ENCODE data around the gene GDI1. TPM values are rescaled to one million over a fixed set of nuclear protein-coding genes. Genes with fewer than 3 reads are reported as not detected.

Gene GDI1
- polyA plus RNA-seq, 2 of the 4 experiments (the other 2 are of a cell fraction): 124 to 128 TPM

DNA sequence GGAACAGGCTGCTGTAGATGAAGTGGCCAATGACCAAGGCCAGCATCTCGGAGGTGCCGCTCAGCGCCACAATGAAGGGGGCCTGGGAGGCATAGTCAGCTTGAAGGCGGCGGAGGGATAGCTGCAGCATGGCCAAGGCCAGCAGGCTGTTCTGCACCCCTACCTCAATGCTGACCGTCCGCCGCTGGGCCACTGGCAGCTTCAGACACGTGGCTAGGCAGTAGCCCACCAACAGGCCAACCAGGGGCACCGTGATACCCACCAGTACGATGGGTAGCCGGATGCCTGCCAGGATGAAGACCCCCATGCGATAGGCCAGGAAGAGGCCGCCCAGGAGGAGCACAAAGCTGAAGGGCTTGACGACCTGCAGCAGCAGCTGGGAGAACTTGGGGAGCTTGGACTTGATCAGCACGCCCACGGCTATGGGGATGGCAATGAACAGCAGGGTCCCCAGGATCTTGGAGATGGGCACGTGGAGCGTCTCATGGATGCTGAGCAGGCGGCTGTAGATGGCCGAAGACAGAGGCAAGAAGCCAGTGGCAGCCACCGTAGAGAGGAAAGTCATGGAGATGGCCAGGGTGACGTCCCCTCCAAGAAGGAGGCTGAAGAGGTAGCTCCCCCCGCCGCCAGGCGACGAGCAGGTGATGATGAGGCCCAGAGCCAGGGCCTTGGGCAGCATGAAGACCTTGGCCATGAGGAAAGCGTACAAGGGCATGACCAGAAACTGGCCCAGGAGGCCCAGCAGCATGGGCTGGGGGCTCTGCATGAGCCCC, 50.8 kb downstream of the GDI1 start:
- ChIA-PET CTCF (interaction anchor here (0.7 to 1.4 kb wide), 4 partner anchors 11 to 114 kb away, joined by 3 to 5 read pairs (median 4); partner anchors contain the start of gene RPL10), POLR2A (no interaction called here)
- FAIRE-seq: no peak
- Histone ChIP-seq H3K27ac (peak overlapping the region in 1 of 2 experiments; percentile 98; a peak in 4 of 6 replicates), H3K4me1 (peaks cover 30% of the 10 kb centered on the region), H3K4me2 (peak overlapping the region; percentile 98), H3K9me3 (no peaks in the 10 kb centered on the region), H3K4me3 (no peak overlapping the region)
- no peak for DNase-seq (ENCODE audit: low read depth in 1 of 2, low spot score in 1 of 2)
- TF ChIP-seq ZSCAN20 (CRISPR knock-in tag; IDR thresholded peaks at IDR 0.05) (no peak), RFX5 (IDR thresholded peaks at IDR 0.05) (no peak), CBX2 (IDR thresholded peaks at IDR 0.05; ENCODE audit: borderline replicate concordance, low read depth) (no peak), CBX8 (IDR thresholded peaks at IDR 0.05) (no peak), MAZ (IDR thresholded peaks at IDR 0.05; ENCODE audit: borderline replicate concordance, low read depth, low read length) (no peak), ZC3H11A (IDR thresholded peaks at IDR 0.05) (no peak), HOXA7 (CRISPR knock-in tag; IDR thresholded peaks at IDR 0.05) (no peak), CHD2 (IDR thresholded peaks at IDR 0.05; ENCODE audit: low read length, partially characterized antibody) (no peak), HEYL (CRISPR knock-in tag; IDR thresholded peaks at IDR 0.05) (no peak), FOSL2 (IDR thresholded peaks at IDR 0.05) (no peak), FOSL2 (CRISPR knock-in tag; IDR thresholded peaks at IDR 0.05) (no peak), FOSB (CRISPR knock-in tag; IDR thresholded peaks at IDR 0.05) (no peak), RCOR1 (IDR thresholded peaks at IDR 0.05; ENCODE audit: low read depth, low read length) (no peak), HDAC2 (IDR thresholded peaks at IDR 0.05) (no peak), POLR2A (IDR thresholded peaks at IDR 0.05; ENCODE audit: low read length) (no peak), GATA3 (IDR thresholded peaks at IDR 0.05; ENCODE audit: borderline replicate concordance) (no peak), RAD21 (conservative IDR thresholded peaks at IDR 0.05 in 1 of 2, IDR thresholded peaks at IDR 0.05 in 1 of 2) (no peak)
- TF ChIP-seq, protein P1, sequence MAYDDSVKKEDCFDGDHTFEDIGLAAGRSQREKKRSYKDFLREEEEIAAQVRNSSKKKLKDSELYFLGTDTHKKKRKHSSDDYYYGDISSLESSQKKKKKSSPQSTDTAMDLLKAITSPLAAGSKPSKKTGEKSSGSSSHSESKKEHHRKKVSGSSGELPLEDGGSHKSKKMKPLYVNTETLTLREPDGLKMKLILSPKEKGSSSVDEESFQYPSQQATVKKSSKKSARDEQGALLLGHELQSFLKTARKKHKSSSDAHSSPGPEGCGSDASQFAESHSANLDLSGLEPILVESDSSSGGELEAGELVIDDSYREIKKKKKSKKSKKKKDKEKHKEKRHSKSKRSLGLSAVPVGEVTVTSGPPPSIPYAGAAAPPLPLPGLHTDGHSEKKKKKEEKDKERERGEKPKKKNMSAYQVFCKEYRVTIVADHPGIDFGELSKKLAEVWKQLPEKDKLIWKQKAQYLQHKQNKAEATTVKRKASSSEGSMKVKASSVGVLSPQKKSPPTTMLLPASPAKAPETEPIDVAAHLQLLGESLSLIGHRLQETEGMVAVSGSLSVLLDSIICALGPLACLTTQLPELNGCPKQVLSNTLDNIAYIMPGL (CRISPR knock-in tag; IDR thresholded peaks at IDR 0.05; ENCODE audit: borderline replicate concordance): no peak
- TF ChIP-seq, protein P2, sequence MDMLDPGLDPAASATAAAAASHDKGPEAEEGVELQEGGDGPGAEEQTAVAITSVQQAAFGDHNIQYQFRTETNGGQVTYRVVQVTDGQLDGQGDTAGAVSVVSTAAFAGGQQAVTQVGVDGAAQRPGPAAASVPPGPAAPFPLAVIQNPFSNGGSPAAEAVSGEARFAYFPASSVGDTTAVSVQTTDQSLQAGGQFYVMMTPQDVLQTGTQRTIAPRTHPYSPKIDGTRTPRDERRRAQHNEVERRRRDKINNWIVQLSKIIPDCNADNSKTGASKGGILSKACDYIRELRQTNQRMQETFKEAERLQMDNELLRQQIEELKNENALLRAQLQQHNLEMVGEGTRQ (IDR thresholded peaks at IDR 0.05): no peak
- ATAC-seq: no peak
- 96% methylated on average over 16 of the region's 28 CpGs for WGBS (ENCODE audit: missing lambda C conversion rate)

DNA sequence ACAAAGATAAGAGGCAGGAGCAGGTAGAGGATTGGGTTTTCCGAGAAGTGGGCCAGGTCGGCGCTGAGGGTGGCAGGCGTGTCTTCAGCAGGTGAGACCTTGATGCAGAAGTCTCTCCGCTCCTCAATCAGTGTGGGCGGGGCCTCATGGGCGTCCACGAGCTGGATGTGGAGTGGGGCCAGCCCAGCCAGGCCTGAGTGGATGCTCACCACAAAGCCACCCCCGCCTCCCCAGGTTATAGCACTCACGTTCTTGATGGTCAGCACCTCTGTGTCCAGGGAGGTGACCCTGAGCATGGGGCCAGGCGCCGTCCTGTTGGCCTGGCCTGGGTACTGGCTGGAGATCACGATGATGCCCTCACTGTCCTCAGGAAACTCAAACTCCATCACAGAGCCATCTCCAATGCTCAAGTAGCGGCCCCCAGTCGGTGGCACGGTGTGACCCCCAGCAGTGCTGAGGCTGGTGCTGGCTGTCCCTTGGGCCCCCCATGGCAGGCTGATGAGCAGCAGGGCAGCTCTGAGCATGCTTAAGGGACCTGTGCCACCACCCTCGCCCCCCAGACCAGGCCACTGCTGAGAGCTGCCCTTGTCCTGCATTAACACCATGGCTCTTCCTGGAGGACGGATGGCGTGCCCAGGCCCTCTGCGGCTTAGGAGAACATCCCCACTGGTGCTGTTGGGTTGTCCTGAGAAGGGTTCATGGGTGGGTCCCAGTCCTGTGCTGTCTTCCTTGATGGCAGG, 51.6 kb downstream of the GDI1 start:
- Histone ChIP-seq H3K27ac (no peak overlapping the region), H3K9me3 (no peaks in the 10 kb centered on the region), H3K4me3 (no peak overlapping the region), H3K4me1 (peaks cover 30% of the 10 kb centered on the region), H3K4me2 (no peak overlapping the region)
- CTCF ChIA-PET: interaction anchor here (1.0 to 2.4 kb wide), 3 partner anchors 38 to 115 kb away, joined by 3 to 13 read pairs (median 4); no protein-coding TSS in a partner anchor
- POLR2A ChIA-PET: interaction anchor here (1.0 kb wide), 1 partner anchor 28 kb away, joined by 3 read pairs; the partner anchor contains the start of gene FAM3A
- TF ChIP-seq HDAC2 (IDR thresholded peaks at IDR 0.05): no peak
- no peak for TF ChIP-seq GATA3 (IDR thresholded peaks at IDR 0.05; ENCODE audit: borderline replicate concordance)
- TF ChIP-seq CHD2 (IDR thresholded peaks at IDR 0.05; ENCODE audit: low read length, partially characterized antibody): no peak
- no peak for TF ChIP-seq HOXB5 (CRISPR knock-in tag; IDR thresholded peaks at IDR 0.05)
- TF ChIP-seq, protein P3, sequence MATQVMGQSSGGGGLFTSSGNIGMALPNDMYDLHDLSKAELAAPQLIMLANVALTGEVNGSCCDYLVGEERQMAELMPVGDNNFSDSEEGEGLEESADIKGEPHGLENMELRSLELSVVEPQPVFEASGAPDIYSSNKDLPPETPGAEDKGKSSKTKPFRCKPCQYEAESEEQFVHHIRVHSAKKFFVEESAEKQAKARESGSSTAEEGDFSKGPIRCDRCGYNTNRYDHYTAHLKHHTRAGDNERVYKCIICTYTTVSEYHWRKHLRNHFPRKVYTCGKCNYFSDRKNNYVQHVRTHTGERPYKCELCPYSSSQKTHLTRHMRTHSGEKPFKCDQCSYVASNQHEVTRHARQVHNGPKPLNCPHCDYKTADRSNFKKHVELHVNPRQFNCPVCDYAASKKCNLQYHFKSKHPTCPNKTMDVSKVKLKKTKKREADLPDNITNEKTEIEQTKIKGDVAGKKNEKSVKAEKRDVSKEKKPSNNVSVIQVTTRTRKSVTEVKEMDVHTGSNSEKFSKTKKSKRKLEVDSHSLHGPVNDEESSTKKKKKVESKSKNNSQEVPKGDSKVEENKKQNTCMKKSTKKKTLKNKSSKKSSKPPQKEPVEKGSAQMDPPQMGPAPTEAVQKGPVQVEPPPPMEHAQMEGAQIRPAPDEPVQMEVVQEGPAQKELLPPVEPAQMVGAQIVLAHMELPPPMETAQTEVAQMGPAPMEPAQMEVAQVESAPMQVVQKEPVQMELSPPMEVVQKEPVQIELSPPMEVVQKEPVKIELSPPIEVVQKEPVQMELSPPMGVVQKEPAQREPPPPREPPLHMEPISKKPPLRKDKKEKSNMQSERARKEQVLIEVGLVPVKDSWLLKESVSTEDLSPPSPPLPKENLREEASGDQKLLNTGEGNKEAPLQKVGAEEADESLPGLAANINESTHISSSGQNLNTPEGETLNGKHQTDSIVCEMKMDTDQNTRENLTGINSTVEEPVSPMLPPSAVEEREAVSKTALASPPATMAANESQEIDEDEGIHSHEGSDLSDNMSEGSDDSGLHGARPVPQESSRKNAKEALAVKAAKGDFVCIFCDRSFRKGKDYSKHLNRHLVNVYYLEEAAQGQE (IDR thresholded peaks at IDR 0.05): no peak
- no peak for TF ChIP-seq TFCP2L1 (CRISPR knock-in tag; IDR thresholded peaks at IDR 0.05)
- TF ChIP-seq, protein P4, sequence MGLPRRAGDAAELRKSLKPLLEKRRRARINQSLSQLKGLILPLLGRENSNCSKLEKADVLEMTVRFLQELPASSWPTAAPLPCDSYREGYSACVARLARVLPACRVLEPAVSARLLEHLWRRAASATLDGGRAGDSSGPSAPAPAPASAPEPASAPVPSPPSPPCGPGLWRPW (IDR thresholded peaks at IDR 0.05): no peak
- TF ChIP-seq EHF (CRISPR knock-in tag; IDR thresholded peaks at IDR 0.05): no peak
- no peak for TF ChIP-seq CBX8 (IDR thresholded peaks at IDR 0.05)
- TF ChIP-seq HEYL (CRISPR knock-in tag; IDR thresholded peaks at IDR 0.05): no peak
- TF ChIP-seq TP53 (CRISPR knock-in tag; IDR thresholded peaks at IDR 0.05): no peak
- no peak for TF ChIP-seq KDM5A (IDR thresholded peaks at IDR 0.05)
- no peak for TF ChIP-seq EHMT2 (IDR thresholded peaks at IDR 0.05; ENCODE audit: low read depth)
- TF ChIP-seq ZC3H11A (IDR thresholded peaks at IDR 0.05): no peak
- TF ChIP-seq POLR2A (IDR thresholded peaks at IDR 0.05; ENCODE audit: low read length): no peak
- no peak for DNase-seq (ENCODE audit: low read depth in 1 of 2, low spot score in 1 of 2)
- no peak for ATAC-seq
- WGBS (ENCODE audit: missing lambda C conversion rate): 95% methylated on average over 14 of the region's 20 CpGs
- FAIRE-seq: no peak
